ENCODE results near the gene FAM162A. TPM values are rescaled to one million over a fixed set of nuclear protein-coding genes. Genes with fewer than 3 reads are reported as not detected.

The FAM162A gene
- total RNA-seq, 2 experiments from 2014 or later: 99.1 to 102 TPM

DNA sequence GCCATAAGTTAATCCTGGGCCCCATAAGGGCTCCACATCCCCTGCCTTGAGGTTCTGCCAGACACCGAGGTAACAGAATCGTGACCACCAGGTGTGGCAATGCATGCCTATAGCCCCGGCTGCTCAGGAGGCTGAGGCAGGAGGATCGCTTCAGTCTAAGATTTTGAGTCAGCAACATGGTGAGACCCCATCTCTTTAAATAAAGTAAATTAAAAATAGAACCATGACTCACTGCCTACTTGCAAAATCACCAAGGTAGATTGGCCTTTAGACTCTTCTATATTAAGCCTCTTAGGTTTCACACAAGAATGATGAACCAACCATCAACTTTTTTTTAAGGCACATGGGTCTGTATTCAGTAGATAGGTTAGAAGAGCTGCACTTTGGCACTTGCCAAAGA is 22.2 kb downstream of the FAM162A start:
- POLR2A ChIA-PET: no interaction called here
- intact Hi-C loops (cut with micrococcal nuclease): no loop called here
- H3K36me3 Mint-ChIP-seq: peaks cover 44% of the 10 kb centered on the region
- CTCF ChIA-PET: no interaction called here
- H3K4me3 Mint-ChIP-seq: no peak overlapping the region
- peak; percentile 22 for DNase-seq
- H3K9me3 Mint-ChIP-seq: no peaks in the 10 kb centered on the region
- peak overlapping the region; percentile 43 for H3K27ac Mint-ChIP-seq
- no peaks in the 10 kb centered on the region for H3K27me3 Mint-ChIP-seq
- H3K4me1 Mint-ChIP-seq (ENCODE audit: low read depth): peaks cover 22% of the 10 kb centered on the region

DNA sequence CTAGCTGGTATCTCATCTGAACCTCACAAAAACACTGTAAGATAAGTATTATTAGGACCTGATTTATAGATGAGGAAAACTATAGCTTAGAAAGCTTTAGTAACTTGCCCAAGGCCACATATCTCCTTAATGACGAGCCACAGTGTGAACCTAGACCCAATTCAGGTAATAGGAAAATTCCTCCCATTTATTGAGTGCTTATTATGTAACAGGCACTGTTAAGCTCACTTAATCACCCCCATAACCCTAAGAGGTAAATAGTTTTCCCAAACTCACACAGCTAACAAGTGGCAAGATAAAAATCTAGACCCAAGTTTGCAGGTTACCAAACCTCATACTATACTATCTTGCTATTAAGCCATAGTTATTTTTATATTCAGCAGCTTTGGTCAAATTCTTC is 24.0 kb downstream of the FAM162A start:
- Mint-ChIP-seq H3K9me3 (no peaks in the 10 kb centered on the region), H3K36me3 (peaks cover 46% of the 10 kb centered on the region), H3K27ac (no peak overlapping the region), H3K4me3 (no peak overlapping the region), H3K27me3 (no peaks in the 10 kb centered on the region), H3K4me1 (ENCODE audit: low read depth) (peaks cover 33% of the 10 kb centered on the region)
- DNase-seq: no peak
- POLR2A ChIA-PET: interaction anchor here (0.9 to 1.4 kb wide), 2 partner anchors 24 to 85 kb away, joined by 3 to 4 read pairs; partner anchors contain the start of gene FAM162A
- CTCF ChIA-PET: interaction anchor here (0.8 to 2.4 kb wide), 4 partner anchors 8 to 104 kb away, joined by 3 to 11 read pairs (median 5); partner anchors contain the start of genes FAM162A and WDR5B
- intact Hi-C loops (cut with micrococcal nuclease): no loop called here

DNA sequence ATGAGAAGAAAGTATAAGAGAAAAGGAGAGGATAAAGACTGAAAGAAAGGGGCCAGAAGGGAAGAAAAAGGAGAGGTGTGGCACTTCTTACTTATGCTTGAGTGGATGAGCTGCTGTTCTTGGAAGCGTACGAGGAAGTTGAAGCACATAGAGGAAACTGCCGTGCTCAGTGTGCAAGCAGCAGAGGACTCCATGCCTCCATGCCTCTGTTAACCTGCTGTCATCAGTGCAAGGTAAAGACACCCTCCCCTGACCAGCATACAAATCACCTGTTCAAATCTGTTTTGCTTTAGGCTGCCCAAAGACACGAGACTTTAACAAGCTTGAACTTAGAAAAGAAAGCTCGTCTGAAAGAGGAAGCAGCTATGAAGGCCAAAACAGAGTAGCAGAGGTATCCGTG is 25.5 kb downstream of the FAM162A start:
- Mint-ChIP-seq H3K27ac (peak overlapping the region; percentile 4), H3K36me3 (peaks cover 37% of the 10 kb centered on the region)
- POLR2A ChIA-PET: no interaction called here

DNA sequence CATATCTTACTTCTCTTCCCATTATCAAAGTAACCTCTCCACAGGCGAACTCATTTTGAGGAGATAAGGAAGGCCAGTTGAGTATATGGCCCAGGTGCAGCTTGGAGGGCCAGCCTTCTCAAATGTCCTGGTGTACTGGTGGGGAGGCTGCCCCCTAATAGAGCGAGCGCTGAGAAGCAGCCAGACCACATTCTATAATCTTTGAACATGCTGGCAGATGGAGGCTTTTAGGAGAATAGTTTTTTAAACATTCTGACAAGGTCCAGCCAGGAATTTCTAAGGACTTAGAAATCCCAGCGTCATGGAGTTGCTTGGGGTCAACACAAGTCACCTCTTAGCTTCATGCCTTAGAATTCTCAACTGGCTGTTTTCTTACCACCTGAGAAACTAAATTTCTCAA is 26.1 kb downstream of the FAM162A start:
- ChIA-PET CTCF (no interaction called here), POLR2A (no interaction called here)
- Mint-ChIP-seq H3K36me3 (peaks cover 35% of the 10 kb centered on the region), H3K4me3 (no peak overlapping the region), H3K4me1 (ENCODE audit: low read depth) (peaks cover 46% of the 10 kb centered on the region), H3K27ac (peak overlapping the region; percentile 35), H3K27me3 (no peaks in the 10 kb centered on the region), H3K9me3 (no peaks in the 10 kb centered on the region)
- intact Hi-C loops (cut with micrococcal nuclease): loop anchor here (10.0 kb wide), 1 partner anchor 385 kb away; the partner anchor contains the start of genes HSPBAP1 and SLC49A4
- DNase-seq: no peak

More for the DNA sequence above, 25.5 kb downstream of the FAM162A start:
- peaks cover 40% of the 10 kb centered on the region for H3K4me1 Mint-ChIP-seq (ENCODE audit: low read depth)
- no peaks in the 10 kb centered on the region for H3K27me3 Mint-ChIP-seq
- no peaks in the 10 kb centered on the region for H3K9me3 Mint-ChIP-seq
- no peak overlapping the region for H3K4me3 Mint-ChIP-seq
- CTCF ChIA-PET: interaction anchor here (0.7 to 2.4 kb wide), 4 partner anchors 11 to 109 kb away, joined by 3 to 11 read pairs (median 5); partner anchors contain the start of gene FAM162A
- no peak for DNase-seq
- intact Hi-C loops (cut with micrococcal nuclease): no loop called here

DNA sequence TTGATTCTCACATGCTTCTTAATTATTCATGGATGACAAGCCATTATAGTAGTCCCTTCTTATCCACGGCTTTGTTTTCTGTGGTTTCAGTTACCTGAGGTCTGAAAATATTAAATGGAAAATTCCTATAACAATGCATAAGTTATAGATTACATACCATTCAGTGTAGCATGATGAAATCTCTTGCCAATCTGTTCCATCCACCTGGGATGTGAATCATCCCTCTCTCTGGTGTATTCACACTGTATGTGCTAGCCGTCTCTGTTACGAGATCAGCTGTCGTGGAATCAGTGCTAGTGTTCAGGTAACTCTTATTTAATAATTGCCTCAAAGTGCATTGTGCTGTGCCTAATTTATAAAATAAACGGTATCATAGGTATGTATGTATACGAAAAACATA is 26.7 kb downstream of the FAM162A start:
- Mint-ChIP-seq H3K9me3 (no peaks in the 10 kb centered on the region), H3K4me3 (no peak overlapping the region), H3K27ac (peak overlapping the region; percentile 6), H3K4me1 (ENCODE audit: low read depth) (peaks cover 49% of the 10 kb centered on the region), H3K27me3 (no peaks in the 10 kb centered on the region), H3K36me3 (peaks cover 34% of the 10 kb centered on the region)
- no peak for DNase-seq
- ChIA-PET CTCF (interaction anchor here (2.0 kb wide), 1 partner anchor 18 kb away, joined by 8 read pairs; no protein-coding TSS in a partner anchor), POLR2A (interaction anchor here (0.8 kb wide), 1 partner anchor 26 kb away, joined by 5 read pairs; the partner anchor contains the start of gene FAM162A)
- intact Hi-C loops (cut with micrococcal nuclease): loop anchor here (10.0 kb wide), 1 partner anchor 384 kb away; the partner anchor contains the start of genes HSPBAP1 and SLC49A4

DNA sequence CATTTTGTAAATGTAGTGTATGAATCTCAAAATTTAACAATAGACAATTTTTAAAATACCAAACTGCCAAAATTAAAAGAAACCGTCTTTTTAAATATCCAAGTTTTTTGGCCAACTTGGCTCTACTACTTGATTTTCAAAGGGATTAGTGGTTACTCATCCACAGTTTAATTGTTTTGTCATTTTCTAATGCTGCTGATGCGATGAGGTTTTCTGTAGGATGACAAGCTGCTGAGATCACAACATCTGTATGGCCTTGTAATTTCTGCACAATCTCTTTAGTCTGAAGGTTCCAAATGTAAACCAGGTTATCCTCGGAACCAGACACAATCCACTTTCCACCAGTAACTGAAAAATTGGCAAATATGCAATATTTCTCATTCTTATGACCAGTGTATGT is 30.4 kb downstream of the FAM162A start:
- POLR2A ChIA-PET: interaction anchor here (0.9 to 2.7 kb wide), 3 partner anchors 19 to 100 kb away, joined by 3 to 27 read pairs (median 11); partner anchors contain the start of genes FAM162A, KPNA1 and MIX23
- peaks cover 1% of the 10 kb centered on the region for H3K27me3 Mint-ChIP-seq
- H3K27ac Mint-ChIP-seq: peak overlapping the region; percentile 97
- peaks cover 12% of the 10 kb centered on the region for H3K36me3 Mint-ChIP-seq
- intact Hi-C loops (cut with micrococcal nuclease): loop anchor here (10.0 kb wide), 1 partner anchor 380 kb away; the partner anchor contains the start of genes HSPBAP1 and SLC49A4
- DNase-seq: no peak
- H3K4me1 Mint-ChIP-seq (ENCODE audit: low read depth): peaks cover 53% of the 10 kb centered on the region
- H3K9me3 Mint-ChIP-seq: no peaks in the 10 kb centered on the region
- H3K4me3 Mint-ChIP-seq: peak overlapping the region; percentile 91
- CTCF ChIA-PET: no interaction called here

DNA sequence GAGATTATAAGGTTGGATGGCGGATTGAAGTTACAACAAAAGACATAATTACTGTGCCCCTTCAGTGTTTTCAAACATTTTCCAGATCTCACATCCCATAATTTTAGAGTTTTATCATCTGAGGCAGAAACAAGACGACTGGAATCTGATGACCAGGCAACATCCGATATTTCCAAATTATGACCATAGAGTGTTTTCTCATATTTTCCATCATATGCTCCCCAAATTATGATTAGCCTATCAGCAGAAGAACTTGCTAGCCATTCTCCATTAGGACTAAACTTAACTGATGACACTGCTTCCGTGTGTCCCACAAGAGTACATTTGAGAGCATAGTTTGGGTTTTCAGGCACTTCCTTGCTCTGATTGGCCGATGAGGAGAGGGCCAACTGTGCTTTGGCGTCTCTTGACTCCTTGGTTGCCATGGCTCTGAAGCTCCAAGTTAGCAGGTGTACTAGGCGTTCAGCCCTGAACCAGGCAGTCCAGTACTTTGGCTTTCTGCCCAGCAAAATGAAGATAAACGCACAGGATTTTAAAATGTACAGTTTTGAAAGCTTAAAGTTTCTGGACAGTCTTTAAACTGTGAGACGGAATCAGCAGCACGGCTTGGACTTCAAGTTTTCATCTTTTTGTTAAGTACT is 31.2 kb downstream of the FAM162A start:
- intact Hi-C loops (cut with micrococcal nuclease): loop anchor here (5.0 to 10.0 kb wide), 3 partner anchors 313 to 668 kb away; partner anchors contain the start of genes GOLGB1, HSPBAP1 and SLC49A4
- peak overlapping the region; percentile 97 for H3K27ac Mint-ChIP-seq
- peak; percentile 67 for DNase-seq
- peak overlapping the region; percentile 91 for H3K4me3 Mint-ChIP-seq
- H3K27me3 Mint-ChIP-seq: peaks cover 1% of the 10 kb centered on the region
- H3K4me1 Mint-ChIP-seq (ENCODE audit: low read depth): peaks cover 50% of the 10 kb centered on the region
- ChIA-PET CTCF (interaction anchor here (0.6 to 2.1 kb wide), 6 partner anchors 8 to 318 kb away, joined by 3 to 12 read pairs (median 3); partner anchors contain the start of genes FAM162A and MIX23), POLR2A (interaction anchor here (0.9 to 2.7 kb wide), 4 partner anchors 18 to 264 kb away, joined by 3 to 27 read pairs (median 8); partner anchors contain the start of genes FAM162A, KPNA1 and MIX23)
- H3K36me3 Mint-ChIP-seq: peaks cover 8% of the 10 kb centered on the region
- H3K9me3 Mint-ChIP-seq: no peaks in the 10 kb centered on the region

DNA sequence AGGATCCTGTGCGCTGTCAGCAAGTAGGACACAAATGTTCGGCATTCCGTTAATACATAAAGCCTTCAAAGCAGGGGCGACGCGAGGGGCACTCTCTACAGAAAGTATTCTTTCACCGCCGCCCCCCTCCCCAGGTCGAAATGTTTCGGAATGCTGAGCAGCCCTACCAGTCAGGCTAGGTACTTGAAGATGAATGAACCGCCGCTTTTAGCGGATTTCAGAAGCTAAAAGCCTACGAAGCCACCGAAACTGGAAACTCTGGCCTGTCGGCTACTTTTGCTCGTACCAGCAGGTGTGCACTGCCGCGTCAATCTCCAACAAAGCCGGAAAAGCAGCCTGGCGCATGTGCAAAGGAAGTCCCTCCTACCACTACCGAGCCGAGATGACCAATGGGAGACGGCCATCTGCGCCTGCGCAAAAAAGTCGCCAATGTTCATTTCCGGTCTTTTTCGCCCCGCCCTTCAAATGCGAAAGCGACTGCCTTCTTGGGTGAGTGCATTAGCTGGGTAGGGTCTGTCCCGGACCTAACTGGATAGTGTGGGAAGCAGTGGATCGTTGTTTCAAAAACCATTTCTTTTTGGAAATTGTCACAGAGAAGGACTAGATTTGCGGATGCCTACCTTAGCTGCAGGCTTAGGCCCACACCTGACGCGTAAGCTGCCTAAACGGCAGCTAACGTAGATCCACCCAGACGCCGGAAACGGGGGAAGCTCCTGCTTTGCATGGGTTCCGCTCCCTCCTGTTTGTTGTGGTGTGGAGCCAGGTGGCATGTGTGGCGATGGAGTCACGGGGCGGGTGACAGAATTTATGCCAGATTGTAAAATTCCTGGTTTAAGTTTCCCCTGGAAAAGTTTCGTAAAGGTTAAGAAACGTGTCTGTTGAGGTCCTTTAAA is 32.0 kb downstream of the FAM162A start, which contains the start of gene WDR5B:
Gene WDR5B (minus strand): TSS at position 301 of the 893 bp plus-strand sequence. CDS start 534 bp downstream, outside the sequence.
- H3K9me3 Mint-ChIP-seq: no peaks in the 10 kb centered on the region
- POLR2A ChIA-PET: interaction anchor here (0.8 to 2.7 kb wide), 6 partner anchors 23 to 263 kb away, joined by 5 to 27 read pairs (median 5); partner anchors contain the start of genes DTX3L, FAM162A, KPNA1 and MIX23
- DNase-seq: peak; percentile 99
- peaks cover 47% of the 10 kb centered on the region for H3K4me1 Mint-ChIP-seq (ENCODE audit: low read depth)
- CTCF ChIA-PET: interaction anchor here (0.6 to 2.1 kb wide), 8 partner anchors 8 to 870 kb away, joined by 3 to 12 read pairs (median 3); partner anchors contain the start of genes FAM162A, MIX23 and POLQ
- peaks cover 1% of the 10 kb centered on the region for H3K27me3 Mint-ChIP-seq
- H3K27ac Mint-ChIP-seq: peak within 1 kb of the TSS; percentile 97
- peaks cover 8% of the 10 kb centered on the region for H3K36me3 Mint-ChIP-seq
- H3K4me3 Mint-ChIP-seq: peak within 1 kb of the TSS; percentile 91
- intact Hi-C loops (cut with micrococcal nuclease): loop anchor here (1.0 to 10.0 kb wide), 7 partner anchors 12 to 669 kb away; partner anchors contain the start of genes EAF2, FAM162A, GOLGB1 and HSPBAP1

DNA sequence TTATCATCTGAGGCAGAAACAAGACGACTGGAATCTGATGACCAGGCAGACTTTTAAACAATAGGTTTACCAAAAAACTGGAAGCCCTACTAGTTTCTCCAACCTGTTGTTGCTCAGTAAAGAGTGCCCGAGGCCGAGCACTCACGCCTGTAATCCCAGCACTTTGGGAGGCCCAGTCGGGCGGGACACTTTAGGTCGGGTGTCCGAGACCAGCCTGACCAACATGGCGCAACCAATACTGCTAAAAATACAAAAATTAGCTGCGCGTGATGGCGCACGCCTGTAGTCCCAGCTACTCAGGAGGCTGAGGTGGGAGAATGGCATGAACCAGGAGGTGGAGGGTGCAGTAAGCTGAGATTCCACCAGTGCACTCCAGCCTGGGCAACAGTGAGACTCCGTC is 33.0 kb downstream of the FAM162A start:
- POLR2A ChIA-PET: interaction anchor here (1.0 to 2.7 kb wide), 4 partner anchors 33 to 147 kb away, joined by 5 to 27 read pairs (median 8); partner anchors contain the start of genes DTX3L, FAM162A, KPNA1 and MIX23
- H3K9me3 Mint-ChIP-seq: no peaks in the 10 kb centered on the region

DNA sequence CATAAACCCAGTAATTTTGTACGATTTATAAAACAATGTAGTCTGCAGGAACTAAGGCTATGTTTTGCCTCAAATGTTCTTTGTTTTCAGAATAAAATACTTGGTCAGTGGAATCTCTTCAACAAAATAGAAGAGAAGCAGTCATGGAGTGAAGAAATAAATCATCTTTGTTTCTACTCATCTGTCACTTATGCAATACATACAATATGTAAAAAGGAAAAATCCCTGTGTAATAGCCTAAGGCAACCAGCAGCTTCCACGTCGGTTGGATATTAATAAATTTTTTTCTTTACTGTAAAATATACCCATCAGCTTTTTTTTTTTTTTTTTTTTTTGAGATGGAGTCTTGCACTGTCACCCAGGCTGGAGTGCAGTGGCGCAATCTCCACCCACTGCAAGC is 37.1 kb downstream of the FAM162A start:
- Mint-ChIP-seq H3K27ac (no peak overlapping the region), H3K36me3 (peaks cover 21% of the 10 kb centered on the region), H3K4me3 (no peak overlapping the region), H3K4me1 (ENCODE audit: low read depth) (peaks cover 17% of the 10 kb centered on the region), H3K9me3 (no peaks in the 10 kb centered on the region), H3K27me3 (no peaks in the 10 kb centered on the region)
- no peak for DNase-seq
- ChIA-PET CTCF (no interaction called here), POLR2A (no interaction called here)
- intact Hi-C loops (cut with micrococcal nuclease): no loop called here

More for the DNA sequence above, 33.0 kb downstream of the FAM162A start:
- H3K4me1 Mint-ChIP-seq (ENCODE audit: low read depth): peaks cover 47% of the 10 kb centered on the region
- CTCF ChIA-PET: interaction anchor here (1.2 to 2.1 kb wide), 4 partner anchors 24 to 871 kb away, joined by 3 to 12 read pairs (median 7); partner anchors contain the start of genes FAM162A, MIX23 and POLQ
- peaks cover 1% of the 10 kb centered on the region for H3K27me3 Mint-ChIP-seq
- peak overlapping the region; percentile 97 for H3K27ac Mint-ChIP-seq
- no peak for DNase-seq
- H3K4me3 Mint-ChIP-seq: peak overlapping the region; percentile 91
- intact Hi-C loops (cut with micrococcal nuclease): loop anchor here (1.0 to 10.0 kb wide), 7 partner anchors 11 to 670 kb away; partner anchors contain the start of genes EAF2, FAM162A, GOLGB1 and HSPBAP1
- H3K36me3 Mint-ChIP-seq: peaks cover 12% of the 10 kb centered on the region

DNA sequence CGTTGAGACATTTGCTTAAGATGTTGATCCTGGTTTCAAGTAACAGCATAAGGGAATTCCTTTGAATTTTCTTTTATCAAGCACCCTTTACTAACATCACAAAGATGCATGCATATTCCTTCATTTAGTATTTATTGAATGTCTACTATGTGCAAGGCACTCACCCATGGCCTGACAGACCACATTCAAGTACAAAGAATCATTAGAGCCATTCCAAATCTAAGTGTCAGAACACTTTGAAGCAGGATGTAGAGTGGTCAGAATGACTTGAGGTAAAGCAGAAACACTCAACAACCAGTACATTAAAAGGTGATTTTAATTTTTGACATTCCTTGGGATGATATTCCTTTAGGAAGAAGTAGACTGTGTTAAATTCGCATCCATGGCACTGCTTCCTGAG is 37.9 kb downstream of the FAM162A start:
- H3K4me3 Mint-ChIP-seq: no peak overlapping the region
- intact Hi-C loops (cut with micrococcal nuclease): no loop called here
- H3K27ac Mint-ChIP-seq: no peak overlapping the region
- DNase-seq: no peak
- H3K36me3 Mint-ChIP-seq: peaks cover 28% of the 10 kb centered on the region
- ChIA-PET POLR2A (no interaction called here), CTCF (no interaction called here)
- no peaks in the 10 kb centered on the region for H3K9me3 Mint-ChIP-seq
- no peaks in the 10 kb centered on the region for H3K27me3 Mint-ChIP-seq
- H3K4me1 Mint-ChIP-seq (ENCODE audit: low read depth): peaks cover 13% of the 10 kb centered on the region
